NCI-H226 (cell line): ENCODE results near the gene SEC24D.

Experiments used
- DNase-seq: peaks from one replicate; pipeline ENCODE4 v3.0.0-alpha.2; 2015

The SEC24D gene

DNA sequence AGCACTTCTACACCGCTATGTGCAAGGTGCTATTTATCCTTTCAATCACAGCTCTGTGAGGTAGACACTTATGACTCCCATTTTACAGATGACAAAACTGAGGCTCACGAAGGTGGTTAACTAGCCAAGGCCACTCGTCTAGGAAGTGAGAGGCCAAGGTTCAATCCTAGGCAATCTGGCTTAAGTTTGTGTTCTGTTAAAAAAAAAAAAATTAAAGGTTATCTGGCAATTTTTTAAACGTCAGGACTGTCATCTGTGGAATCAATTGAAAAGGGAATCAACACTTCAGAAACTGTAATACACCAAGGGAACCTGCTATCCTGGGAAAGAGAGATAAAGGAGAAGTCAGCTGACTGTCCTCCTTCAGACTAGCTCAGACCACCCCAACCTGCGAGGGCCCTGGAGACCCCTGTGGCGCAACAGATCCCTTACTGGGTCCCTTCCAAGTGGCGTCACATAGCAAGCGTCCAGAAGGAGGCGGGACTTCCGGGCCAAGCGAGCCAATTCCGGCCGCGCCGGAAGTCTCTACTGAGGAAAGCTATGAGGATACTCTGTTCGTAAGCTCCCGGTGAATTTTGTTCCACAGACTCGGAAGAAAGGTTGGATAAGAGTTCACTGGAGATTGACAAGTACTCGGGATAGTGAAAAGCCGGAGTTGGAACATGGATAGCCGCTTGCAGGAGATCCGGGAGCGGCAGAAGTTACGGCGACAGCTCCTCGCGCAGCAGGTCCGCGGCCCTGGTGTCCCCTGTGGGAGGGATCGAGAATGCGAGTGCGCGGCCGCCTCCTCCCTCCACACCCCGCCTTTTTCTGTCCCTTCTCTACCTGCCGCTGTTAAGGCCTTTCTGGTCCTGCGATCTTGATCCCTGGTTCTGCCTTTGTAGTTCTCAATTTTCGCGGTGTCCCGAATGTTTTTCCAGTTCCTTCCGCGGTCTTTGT, 150.8 kb downstream of the SEC24D start, which contains the start of gene METTL14:
Gene METTL14 (plus strand): TSS at position 520 of the 939 bp plus-strand sequence. CDS start 143 bp downstream, at position 663.
- peak; percentile 81 for DNase-seq

DNA sequence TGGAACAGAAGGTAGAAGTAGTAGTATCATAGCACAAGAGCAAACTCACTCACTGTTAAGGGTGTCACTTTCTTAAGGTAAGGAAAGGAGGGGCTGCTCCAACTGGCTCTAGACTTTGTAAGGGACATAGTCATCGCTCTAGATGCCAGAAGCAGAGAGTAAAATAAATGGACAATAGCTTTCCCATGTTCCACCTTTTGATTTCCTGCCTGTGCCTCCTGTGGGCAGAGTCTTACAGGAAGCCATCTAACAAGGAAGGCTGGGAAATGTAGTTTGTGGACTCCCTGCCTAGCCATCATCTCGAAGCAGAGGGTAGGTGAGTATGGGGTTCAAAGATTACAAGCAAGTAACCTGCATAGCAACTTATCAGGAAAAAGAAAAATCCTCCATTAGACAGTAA, 152.4 kb downstream of the SEC24D start:
- DNase-seq: peak; percentile 18

DNA sequence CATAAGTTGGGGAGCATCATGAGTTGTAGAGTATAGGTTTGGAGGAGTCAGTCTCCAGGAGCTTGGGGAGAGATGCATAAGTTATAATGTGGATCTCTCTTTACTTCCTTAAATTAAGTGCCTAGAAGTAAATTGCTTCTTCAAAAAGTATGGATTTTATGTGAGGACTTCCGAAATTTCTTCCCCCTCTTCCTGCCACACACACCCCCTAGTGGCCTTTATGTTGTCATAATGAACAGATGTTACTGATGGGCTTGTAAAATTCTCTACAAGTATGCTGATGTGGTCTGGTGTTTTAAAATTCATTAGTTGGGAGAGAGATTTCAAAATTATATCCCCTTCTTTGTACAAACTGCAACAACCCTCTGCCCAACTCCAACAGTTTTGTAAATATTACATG, 153.0 kb downstream of the SEC24D start:
- DNase-seq: no peak

DNA sequence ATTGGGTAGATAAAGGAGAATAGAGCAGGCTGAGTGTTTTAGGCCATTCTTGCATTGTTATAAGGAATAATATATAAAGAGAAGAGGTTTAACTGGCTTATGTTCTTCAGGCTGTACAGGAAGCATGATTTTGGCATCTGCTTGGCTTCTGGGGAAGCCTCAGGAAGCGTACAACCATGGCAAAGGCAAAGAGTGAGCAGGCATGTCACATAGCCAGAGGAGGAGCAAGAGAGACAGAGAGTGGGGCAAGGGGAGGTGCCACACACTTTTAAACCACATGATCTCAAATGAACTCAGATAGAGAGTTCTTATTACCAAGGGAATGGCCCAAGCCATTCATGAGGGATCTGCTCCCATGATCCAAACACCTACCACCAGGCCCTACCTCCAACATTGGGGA, 155.1 kb downstream of the SEC24D start:
- no peak for DNase-seq

DNA sequence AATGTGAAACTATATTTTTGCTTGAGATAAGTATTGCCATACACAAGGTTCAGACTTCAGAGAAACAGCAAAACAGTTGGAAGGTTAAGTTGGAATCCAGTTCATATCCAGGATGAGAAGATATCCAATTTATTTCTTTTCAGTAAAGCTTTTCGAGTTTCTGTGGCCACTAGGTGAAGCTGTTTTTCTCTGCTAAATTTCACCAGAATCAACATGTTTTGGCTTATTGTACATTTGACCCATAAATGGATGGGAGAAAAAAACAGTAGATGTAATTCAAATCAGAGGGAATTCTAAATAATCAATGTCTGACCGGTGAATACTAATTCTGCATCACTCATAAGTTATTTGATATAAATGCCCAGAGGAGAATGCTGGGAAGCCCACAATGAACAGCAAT, 159.8 kb downstream of the SEC24D start:
- no peak for DNase-seq
